ENCODE data around the gene PLK5. TPM values are rescaled to one million over a fixed set of nuclear protein-coding genes. Genes with fewer than 3 reads are reported as not detected.

PLK5 gene
- total RNA-seq, 1 donor: not detected

DNA sequence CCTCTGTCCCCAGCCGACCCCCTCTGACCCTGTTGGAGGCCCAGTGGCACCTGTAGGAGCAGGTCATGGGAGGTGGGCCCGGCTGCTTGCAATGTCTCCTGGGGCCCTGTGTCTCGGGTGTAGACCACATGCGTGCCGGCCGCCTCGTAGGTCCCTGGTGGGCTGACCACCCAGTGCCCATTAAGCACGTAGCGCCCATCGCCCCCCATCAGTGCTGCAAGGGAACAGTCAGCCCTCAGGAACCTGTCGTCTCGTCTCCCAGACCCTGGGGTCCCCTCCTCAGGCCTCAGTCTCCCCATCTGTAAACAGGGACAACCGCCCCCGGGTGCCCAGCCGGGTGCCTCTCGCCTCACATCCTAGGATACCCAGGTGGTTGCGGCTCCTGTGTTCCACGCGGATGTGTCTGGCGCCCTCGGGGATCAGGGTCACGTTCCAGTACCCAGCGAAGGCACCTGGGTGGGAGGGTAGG lies 16.7 kb upstream of the PLK5 start:
- no peak for DNase-seq (ENCODE audit: low read depth)
- no peak for TF ChIP-seq CTCF (IDR thresholded peaks at IDR 0.05; ENCODE audit: insufficient read depth, low read length)
- peak overlapping the region; percentile 47 for H3K4me3 ChIP-seq (ENCODE audit: low read depth, low read length)

DNA sequence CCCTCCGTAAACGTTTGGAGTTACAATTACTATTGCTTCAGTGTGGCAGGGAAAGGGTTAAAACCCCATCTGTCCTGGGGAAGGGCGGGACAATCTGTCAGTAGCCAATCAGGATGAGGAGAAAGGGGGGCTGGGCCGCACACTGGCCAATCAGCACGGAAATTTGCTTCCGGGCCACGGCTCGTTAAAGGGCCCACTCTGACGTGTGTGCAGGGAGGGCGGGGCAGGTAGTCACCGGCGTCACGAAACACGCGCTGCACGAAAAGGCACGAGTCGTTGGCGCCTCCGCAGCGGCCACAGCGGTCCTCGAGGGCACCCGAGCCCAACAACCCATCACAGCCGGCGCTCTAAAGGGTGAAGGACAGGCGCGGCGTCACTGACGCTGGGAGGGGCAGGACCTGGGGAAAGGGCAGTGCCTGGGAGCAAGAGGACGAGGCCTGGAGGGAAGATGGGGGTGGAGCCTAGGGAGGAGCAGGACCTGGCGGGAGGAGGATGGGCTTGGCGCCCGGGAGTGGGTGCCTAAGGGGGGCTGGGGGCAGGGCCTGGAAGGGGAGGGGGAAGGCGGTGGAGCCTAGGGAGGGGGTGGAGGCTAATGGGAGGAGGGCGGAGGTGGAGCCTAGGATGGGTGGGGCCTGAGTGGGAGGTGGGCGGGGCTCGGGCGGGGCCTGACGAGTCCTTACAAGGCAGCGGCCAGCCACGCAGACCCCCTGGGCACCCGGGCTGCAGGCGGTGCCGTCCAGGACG lies 15.9 kb upstream of the PLK5 start:
- no peak for TF ChIP-seq CTCF (IDR thresholded peaks at IDR 0.05; ENCODE audit: insufficient read depth, low read length)
- peak overlapping the region; percentile 64 for H3K4me3 ChIP-seq (ENCODE audit: low read depth, low read length)
- DNase-seq (ENCODE audit: low read depth): peak; percentile 96

DNA sequence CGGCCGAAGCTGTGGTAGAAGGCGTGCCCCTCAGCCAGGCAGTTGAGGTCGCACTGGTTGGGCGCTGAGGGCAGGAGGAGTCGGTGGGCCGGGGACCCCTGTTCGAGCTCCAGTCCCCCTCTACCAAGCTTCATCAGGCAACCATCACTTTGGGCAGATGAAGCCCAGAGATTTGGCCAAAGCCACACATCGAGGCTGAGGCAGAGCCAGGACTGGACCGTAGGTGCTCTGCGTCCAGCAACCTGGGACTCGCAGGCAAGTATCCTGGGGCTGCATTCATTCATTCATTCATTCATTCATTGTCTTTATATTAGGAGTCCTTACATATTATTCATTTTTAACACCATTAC lies 15.4 kb upstream of the PLK5 start:
- TF ChIP-seq CTCF (IDR thresholded peaks at IDR 0.05; ENCODE audit: insufficient read depth, low read length): no peak

DNA sequence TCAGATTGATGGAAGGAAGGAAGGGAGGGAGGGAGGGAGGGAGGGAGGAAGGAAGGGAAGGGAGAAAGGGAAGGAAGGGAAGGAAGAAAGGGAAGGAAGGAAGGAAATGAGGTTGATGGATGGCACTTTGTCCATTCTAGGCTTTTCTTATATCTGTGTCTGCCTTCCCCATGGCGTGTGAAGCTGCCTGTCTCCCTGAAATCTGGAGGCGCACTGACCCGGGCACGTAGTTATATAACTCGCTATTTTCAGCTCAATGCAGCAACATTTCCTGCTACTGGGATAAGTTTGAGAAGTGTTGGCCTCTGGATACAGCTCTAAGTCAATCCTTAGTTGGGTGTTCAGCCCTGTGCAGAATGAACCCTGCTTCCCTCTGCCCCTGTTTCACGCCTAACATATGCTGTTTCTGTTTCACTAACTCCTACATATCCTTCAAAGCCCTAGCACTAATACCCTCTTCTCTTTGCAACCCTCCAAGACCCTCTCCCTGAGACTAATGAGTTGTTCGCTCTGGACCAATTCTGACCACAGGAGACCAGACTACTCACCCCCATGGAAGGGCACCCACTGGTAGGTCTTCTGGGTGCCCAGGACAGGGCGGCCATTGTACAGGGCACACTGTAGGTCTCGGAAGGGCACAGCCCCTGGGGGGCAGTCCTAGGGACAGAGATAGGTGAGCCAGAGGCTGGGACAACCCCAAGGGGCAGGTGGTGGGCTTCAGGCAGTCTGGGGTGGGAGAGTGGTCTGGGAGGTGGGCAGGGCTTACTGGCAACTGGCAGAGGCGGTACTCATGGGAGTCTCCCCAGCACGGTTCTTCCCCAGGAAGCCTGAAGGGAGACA lies 14.1 kb upstream of the PLK5 start:
- TF ChIP-seq CTCF (IDR thresholded peaks at IDR 0.05; ENCODE audit: insufficient read depth, low read length): no peak

More for the DNA sequence above, 15.4 kb upstream of the PLK5 start:
- H3K4me3 ChIP-seq (ENCODE audit: low read depth, low read length): peak overlapping the region; percentile 51
- DNase-seq (ENCODE audit: low read depth): no peak

DNA sequence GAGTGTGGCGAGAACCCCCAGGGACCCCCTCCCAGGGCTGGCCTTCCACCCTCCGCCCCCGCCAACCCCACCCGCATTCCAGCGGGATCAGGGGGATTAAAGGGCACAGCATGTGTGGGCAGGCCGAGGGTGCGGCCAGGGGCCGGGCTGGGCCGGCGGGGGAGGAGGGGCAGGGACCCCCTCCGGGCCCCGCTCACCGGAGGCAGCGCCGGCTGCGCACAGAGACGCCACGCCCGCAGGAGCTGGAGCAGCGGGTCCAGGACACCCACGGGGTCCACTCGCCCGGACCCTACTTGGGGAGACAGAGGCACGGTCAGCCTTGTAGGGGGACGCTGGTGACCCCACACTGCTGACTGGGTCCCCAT lies 13.5 kb upstream of the PLK5 start:
- DNase-seq (ENCODE audit: low read depth): no peak
- TF ChIP-seq CTCF (IDR thresholded peaks at IDR 0.05; ENCODE audit: insufficient read depth, low read length): no peak
- H3K4me3 ChIP-seq (ENCODE audit: low read depth, low read length): no peak overlapping the region

More for the DNA sequence above, 14.1 kb upstream of the PLK5 start:
- H3K4me3 ChIP-seq (ENCODE audit: low read depth, low read length): no peak overlapping the region
- DNase-seq (ENCODE audit: low read depth): no peak

- H3K4me3 ChIP-seq (ENCODE audit: low read depth, low read length): no peak overlapping the region
- DNase-seq (ENCODE audit: low read depth): no peak
- TF ChIP-seq CTCF (IDR thresholded peaks at IDR 0.05; ENCODE audit: insufficient read depth, low read length): no peak
Measured at GRCh38 chr19:1510807-1511206, 13.1 kb upstream of the PLK5 start.

Measured in fibroblast of the aortic adventitia (primary cell).